RKO (cell line): ENCODE measurements around the gene ULK1.

Experiments
- DNase-seq: peaks from one replicate; pipeline ENCODE4 v3.0.0-alpha.2; 2016; ENCODE audit warnings: low spot score

The ULK1 gene

GRCh38 chr12:131894313-131894860 is at the start of gene ULK1:
ULK1 (plus strand) TSS chr12:131894622; CDS start chr12:131895002, 380 bp downstream.
- peak; percentile 84 for DNase-seq

- no peak for DNase-seq
These were observed 49.8 kb upstream of the ULK1 start for GRCh38 chr12:131844656-131845055.

- no peak for DNase-seq
These were observed 49.3 kb upstream of the ULK1 start for GRCh38 chr12:131845121-131845520.

GRCh38 chr12:131847456-131847855 is 47.0 kb upstream of the ULK1 start:
- no peak for DNase-seq

GRCh38 chr12:131848753-131849152 is 45.7 kb upstream of the ULK1 start:
- DNase-seq, result no peak

- DNase-seq, result no peak
These were observed 44.5 kb upstream of the ULK1 start for GRCh38 chr12:131849700-131850553.

- peak; percentile 74 for DNase-seq
These were observed 43.4 kb upstream of the ULK1 start for GRCh38 chr12:131850856-131851559.

GRCh38 chr12:131851741-131852550 is 42.5 kb upstream of the ULK1 start:
- DNase-seq, result no peak

- DNase-seq, result no peak
These were observed 41.7 kb upstream of the ULK1 start for GRCh38 chr12:131852551-131853299.

- DNase-seq, result no peak
These were observed 40.3 kb upstream of the ULK1 start for GRCh38 chr12:131853832-131854797.

GRCh38 chr12:131854861-131855476 is 39.5 kb upstream of the ULK1 start:
- no peak for DNase-seq

- no peak for DNase-seq
These were observed 38.8 kb upstream of the ULK1 start for GRCh38 chr12:131855521-131856142.

GRCh38 chr12:131856366-131857097 is 37.9 kb upstream of the ULK1 start:
- DNase-seq, result no peak

- no peak for DNase-seq
These were observed 36.2 kb upstream of the ULK1 start for GRCh38 chr12:131857908-131858850.

- peak; percentile 34 for DNase-seq
These were observed 33.8 kb upstream of the ULK1 start for GRCh38 chr12:131860472-131861260.

- no peak for DNase-seq
These were observed 33.0 kb upstream of the ULK1 start for GRCh38 chr12:131861261-131862083.
